ENCODE data around the gene NOS1AP.

Gene NOS1AP

GRCh38 chr1:162248854-162249535, 179.5 kb downstream of the NOS1AP start:
- H2AFZ ChIP-seq (ENCODE audit: low read length) = no peak overlapping the region
- H3K27me3 ChIP-seq (ENCODE audit: insufficient read depth, low read length, poor library complexity, severe bottlenecking) = no peaks in the 10 kb centered on the region
- no peak overlapping the region for H3K9ac ChIP-seq (ENCODE audit: low read depth, low read length, poor library complexity, severe bottlenecking)
- H3K4me1 ChIP-seq (ENCODE audit: insufficient read depth, low read length, poor library complexity, severe bottlenecking) = no peaks in the 10 kb centered on the region
- no peaks in the 10 kb centered on the region for H3F3A ChIP-seq (ENCODE audit: low read depth)
- no peaks in the 10 kb centered on the region for H4K20me1 ChIP-seq (ENCODE audit: insufficient read depth, low read length, poor library complexity, severe bottlenecking)
- TF ChIP-seq EZH2phosphoT487 (IDR thresholded peaks at IDR 0.05; ENCODE audit: borderline replicate concordance) = no peak
- no peak for TF ChIP-seq CTCF (conservative IDR thresholded peaks at IDR 0.05; ENCODE audit: low read length)
- no peaks in the 10 kb centered on the region for H3K36me3 ChIP-seq (ENCODE audit: insufficient read depth, low read length)
- no peaks in the 10 kb centered on the region for H3K79me2 ChIP-seq (ENCODE audit: insufficient read depth, low read length)
- H3K4me3 ChIP-seq (ENCODE audit: low read length, poor library complexity, severe bottlenecking) = no peak overlapping the region
- H3K9me2 ChIP-seq (replicated peaks; ENCODE audit: low read depth, low read length) = no peaks in the 10 kb centered on the region
- no peaks in the 10 kb centered on the region for H3K9me3 ChIP-seq (ENCODE audit: insufficient read depth, low read depth, low read length)
- H3K4me2 ChIP-seq (ENCODE audit: low read depth, low read length, poor library complexity, severe bottlenecking) = no peak overlapping the region

GRCh38 chr1:162250004-162250730, 180.7 kb downstream of the NOS1AP start:
- Histone ChIP-seq H3K4me2 (ENCODE audit: low read depth, low read length, poor library complexity, severe bottlenecking) (no peak overlapping the region), H3K36me3 (ENCODE audit: insufficient read depth, low read length) (no peaks in the 10 kb centered on the region), H4K20me1 (ENCODE audit: insufficient read depth, low read length, poor library complexity, severe bottlenecking) (no peaks in the 10 kb centered on the region), H3K4me3 (ENCODE audit: low read length, poor library complexity, severe bottlenecking) (no peak overlapping the region), H3K9ac (ENCODE audit: low read depth, low read length, poor library complexity, severe bottlenecking) (no peak overlapping the region), H3K79me2 (ENCODE audit: insufficient read depth, low read length) (no peaks in the 10 kb centered on the region), H3K4me1 (ENCODE audit: insufficient read depth, low read length, poor library complexity, severe bottlenecking) (peaks cover 9% of the 10 kb centered on the region), H3F3A (ENCODE audit: low read depth) (no peaks in the 10 kb centered on the region), H3K27me3 (ENCODE audit: insufficient read depth, low read length, poor library complexity, severe bottlenecking) (no peaks in the 10 kb centered on the region), H3K9me3 (ENCODE audit: insufficient read depth, low read depth, low read length) (no peaks in the 10 kb centered on the region), H3K9me2 (replicated peaks; ENCODE audit: low read depth, low read length) (no peaks in the 10 kb centered on the region), H2AFZ (ENCODE audit: low read length) (no peak overlapping the region)
- TF ChIP-seq CTCF (conservative IDR thresholded peaks at IDR 0.05; ENCODE audit: low read length) = no peak
- TF ChIP-seq EZH2phosphoT487 (IDR thresholded peaks at IDR 0.05; ENCODE audit: borderline replicate concordance) = no peak

- TF ChIP-seq CTCF (conservative IDR thresholded peaks at IDR 0.05; ENCODE audit: low read length) (no peak), EZH2phosphoT487 (IDR thresholded peaks at IDR 0.05; ENCODE audit: borderline replicate concordance) (no peak)
- H3K4me2 ChIP-seq (ENCODE audit: low read depth, low read length, poor library complexity, severe bottlenecking) = no peak overlapping the region
Observed at GRCh38 chr1:162251102-162251501, 181.6 kb downstream of the NOS1AP start.

More at GRCh38 chr1:162251102-162251501, 181.6 kb downstream of the NOS1AP start:
- Histone ChIP-seq H3K9me3 (ENCODE audit: insufficient read depth, low read depth, low read length) (no peaks in the 10 kb centered on the region), H3K9me2 (replicated peaks; ENCODE audit: low read depth, low read length) (no peaks in the 10 kb centered on the region), H3K4me1 (ENCODE audit: insufficient read depth, low read length, poor library complexity, severe bottlenecking) (peaks cover 12% of the 10 kb centered on the region), H3K79me2 (ENCODE audit: insufficient read depth, low read length) (no peaks in the 10 kb centered on the region), H3K9ac (ENCODE audit: low read depth, low read length, poor library complexity, severe bottlenecking) (no peak overlapping the region), H4K20me1 (ENCODE audit: insufficient read depth, low read length, poor library complexity, severe bottlenecking) (no peaks in the 10 kb centered on the region), H3K36me3 (ENCODE audit: insufficient read depth, low read length) (no peaks in the 10 kb centered on the region), H2AFZ (ENCODE audit: low read length) (no peak overlapping the region), H3K4me3 (ENCODE audit: low read length, poor library complexity, severe bottlenecking) (no peak overlapping the region), H3K27me3 (ENCODE audit: insufficient read depth, low read length, poor library complexity, severe bottlenecking) (no peaks in the 10 kb centered on the region), H3F3A (ENCODE audit: low read depth) (no peaks in the 10 kb centered on the region)
